Measurements from ENCODE around the gene LDAF1. TPM values are rescaled to one million over a fixed set of nuclear protein-coding genes. Genes with fewer than 3 reads are reported as not detected.
"Not testable (repeated sequence)": the region's sequence is repeated elsewhere in the genome, so short reads cannot be mapped to it uniquely, and the experiment has no call there.

LDAF1 gene
- total RNA-seq, 1 experiment from 2014 or later = 22.0 TPM

DNA sequence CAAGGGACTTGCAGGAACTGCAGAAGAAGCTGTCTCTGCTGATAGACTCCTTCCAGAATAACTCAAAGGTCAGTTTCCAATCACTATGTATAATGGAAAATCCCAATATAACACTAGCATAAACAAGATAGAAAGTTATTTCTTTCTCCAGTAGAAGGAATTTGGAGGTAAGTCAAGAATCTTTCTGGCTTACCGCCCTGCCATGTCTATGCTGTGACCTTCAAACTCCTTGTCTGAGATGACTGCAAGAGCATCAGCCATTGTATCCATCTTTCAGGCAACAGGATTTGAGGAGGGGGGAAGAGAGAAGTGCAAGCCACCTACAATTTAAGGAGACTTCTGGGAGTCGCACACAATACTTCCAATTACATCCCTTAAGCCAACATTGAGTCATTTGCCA lies 2.7 kb downstream of the LDAF1 start:
- DNase-seq (ENCODE audit: extremely low read depth, low read depth) = no peak

- DNase-seq (ENCODE audit: extremely low read depth, low read depth) = no peak
These were observed 4.2 kb downstream of the LDAF1 start for GRCh38 chr16:21162661-21163151.

GRCh38 chr16:21163576-21163975 lies 5.1 kb downstream of the LDAF1 start:
- DNase-seq (ENCODE audit: extremely low read depth, low read depth) = no peak

DNA sequence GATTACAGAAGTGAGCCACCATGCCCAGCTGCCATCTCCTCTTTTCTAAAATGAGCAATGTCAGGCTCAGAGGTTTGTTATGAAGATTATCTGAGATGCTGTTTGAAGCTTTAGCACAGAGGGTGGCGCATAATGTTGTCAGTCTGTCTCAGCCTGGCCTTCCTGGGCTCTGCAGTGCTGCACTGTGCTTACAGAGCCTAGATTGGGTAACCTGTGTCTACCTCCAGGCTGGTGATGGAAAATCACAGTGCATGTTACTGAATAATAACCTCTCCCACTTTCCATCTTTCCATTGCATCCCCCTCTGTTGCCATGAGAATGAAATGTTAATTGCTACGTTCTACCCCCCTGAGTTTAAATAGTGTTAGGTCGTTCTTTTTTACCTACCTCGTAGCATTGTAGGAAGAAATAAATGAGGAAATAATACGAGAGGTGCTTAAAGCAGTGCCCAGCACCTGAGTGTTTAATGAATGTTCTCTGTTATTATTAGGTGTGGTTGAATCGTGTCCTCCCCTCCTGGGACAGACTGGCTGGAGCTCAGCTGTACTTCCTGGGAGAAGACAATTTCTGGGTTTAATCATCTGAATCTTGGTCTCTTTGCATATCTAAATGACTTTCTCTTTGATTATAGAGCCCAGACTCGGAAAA lies 6.2 kb downstream of the LDAF1 start:
- no peak for DNase-seq (ENCODE audit: extremely low read depth, low read depth)

DNA sequence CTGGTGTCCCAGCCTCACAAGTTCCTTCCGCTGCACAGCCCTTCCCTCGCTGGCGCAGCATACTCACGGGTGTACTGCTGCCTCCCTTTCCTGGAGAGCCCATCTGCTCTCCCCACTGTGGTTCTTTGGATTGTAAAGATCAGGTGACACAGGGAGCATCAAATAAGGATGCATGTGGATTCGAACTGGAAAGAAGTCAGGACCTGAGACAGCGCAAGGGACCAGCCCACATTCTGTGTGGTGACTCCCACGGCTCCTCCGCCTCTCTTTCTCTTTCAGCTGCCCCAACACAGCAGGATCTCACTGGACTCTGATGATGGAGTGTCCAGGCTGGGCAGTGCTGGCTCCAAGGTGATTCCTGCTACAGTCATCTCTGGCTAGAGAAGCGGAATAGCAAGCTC lies 8.1 kb downstream of the LDAF1 start:
- DNase-seq (ENCODE audit: extremely low read depth, low read depth) = no peak

DNA sequence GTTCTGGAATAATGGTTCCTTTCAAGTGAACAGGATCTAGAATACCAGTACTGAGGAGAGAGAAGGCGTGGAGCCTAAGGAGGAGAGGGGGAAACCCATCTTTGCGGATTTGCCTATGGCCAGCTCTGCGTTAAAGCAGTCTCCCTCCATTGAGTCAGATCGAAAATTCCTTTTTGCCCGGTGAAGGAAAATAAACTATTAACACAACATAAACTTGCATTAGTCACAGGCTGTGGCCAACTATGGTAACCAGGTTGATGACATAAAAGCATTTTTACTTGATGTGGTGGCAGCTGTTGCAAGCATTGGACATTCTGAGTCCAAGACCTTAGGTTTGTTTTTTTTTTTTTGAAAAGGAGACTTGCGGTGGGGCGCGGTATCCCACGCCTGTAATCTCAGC lies 8.9 kb downstream of the LDAF1 start:
- DNase-seq (ENCODE audit: extremely low read depth, low read depth) = no peak

DNA sequence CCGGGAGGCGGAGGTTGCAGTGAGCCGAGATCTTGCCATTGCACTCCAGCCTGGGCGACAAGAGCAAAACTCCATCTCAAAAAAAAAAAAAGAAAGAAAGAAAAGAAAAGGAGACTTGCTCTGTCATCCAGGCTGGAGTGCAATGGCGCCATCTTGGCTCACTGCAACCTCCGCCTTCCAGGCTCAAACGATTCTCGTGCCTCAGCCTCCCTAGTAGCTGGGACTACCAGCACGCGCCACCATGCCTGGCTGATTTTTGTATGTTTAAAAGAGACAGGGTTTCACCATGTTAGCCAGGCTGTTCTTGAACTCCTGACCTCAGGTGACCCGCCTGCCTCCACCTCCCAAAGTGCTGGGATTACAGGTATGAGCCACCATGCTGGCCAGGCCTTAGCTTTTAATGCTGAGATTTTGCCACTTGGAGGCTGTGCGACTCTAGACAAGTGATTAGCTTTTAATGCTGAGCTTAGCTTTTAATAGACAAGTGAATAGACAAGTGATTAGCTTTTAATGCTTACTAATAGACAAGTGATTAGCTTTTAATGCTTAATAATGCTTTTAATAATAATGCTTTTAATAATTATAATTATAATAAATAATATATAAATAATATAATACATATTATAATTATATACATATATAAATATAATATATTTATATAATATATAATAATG lies 9.6 kb downstream of the LDAF1 start:
- DNase-seq (ENCODE audit: extremely low read depth, low read depth) = no peak

GRCh38 chr16:21169249-21169981 lies 10.9 kb downstream of the LDAF1 start:
- no peak for DNase-seq (ENCODE audit: extremely low read depth, low read depth)

DNA sequence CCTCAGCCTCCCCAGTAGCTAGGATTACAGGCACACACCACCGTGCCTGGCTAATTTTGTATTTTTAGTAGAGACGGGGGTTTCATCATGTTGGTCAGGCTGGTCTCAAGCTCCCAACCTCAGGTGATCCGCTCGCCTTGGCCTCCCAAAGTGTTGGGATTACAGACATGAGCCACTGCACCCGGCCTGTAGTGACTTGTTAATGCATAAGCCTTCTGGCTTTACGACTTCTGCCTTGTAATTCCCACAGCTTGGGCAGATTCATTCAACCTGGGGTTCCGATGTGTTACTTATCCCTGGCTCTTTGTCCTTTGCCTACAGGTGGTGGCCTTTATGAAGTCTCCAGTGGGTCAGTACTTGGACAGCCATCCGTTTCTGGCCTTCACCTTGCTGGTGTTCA lies 11.6 kb downstream of the LDAF1 start:
- DNase-seq (ENCODE audit: extremely low read depth, low read depth) = not testable (repeated sequence)

- no peak for DNase-seq (ENCODE audit: extremely low read depth, low read depth)
These were observed 14.2 kb downstream of the LDAF1 start for GRCh38 chr16:21172650-21173049.

GRCh38 chr16:21175397-21175796 lies 16.9 kb downstream of the LDAF1 start:
- DNase-seq (ENCODE audit: extremely low read depth, low read depth) = no peak

DNA sequence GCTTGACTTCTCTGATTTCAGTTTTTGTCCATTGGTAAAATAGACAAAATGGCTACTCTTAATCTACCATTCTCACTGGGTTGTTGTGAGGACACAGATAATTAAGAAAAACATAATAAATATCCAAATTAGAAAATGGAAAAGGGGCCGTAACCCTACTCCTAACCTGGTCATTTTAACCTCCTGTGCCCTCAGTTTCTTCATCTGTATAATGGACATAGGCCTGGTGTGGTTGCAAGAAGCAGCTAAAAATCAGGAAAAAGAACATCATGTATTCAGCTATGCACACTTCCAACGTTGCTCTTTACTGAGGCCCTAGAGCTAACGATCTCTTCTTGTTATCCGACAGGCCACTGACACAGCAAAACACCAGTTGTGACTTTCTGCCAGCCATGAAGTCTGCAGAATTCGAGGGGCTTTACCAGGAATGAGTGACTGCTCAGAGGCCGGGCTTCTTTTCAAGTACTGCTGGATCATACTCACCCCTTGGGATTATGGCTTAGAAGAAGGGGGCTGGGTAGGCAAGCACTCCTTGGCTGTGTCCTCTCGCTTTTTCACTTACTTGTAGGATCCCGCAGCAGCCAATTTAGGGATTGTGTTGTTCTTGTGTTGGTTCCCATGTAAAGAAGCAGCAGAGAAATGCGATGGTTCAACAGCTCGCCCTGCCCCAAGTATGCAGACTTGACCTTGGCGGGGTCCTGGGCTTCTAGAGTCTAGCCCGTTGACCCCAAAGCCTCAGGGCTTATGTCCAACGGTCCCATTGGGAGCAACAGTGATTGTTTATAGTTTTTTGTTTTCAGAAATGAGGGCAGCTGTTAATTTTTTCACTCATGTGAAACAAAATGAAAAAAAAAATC lies 20.9 kb downstream of the LDAF1 start:
- DNase-seq (ENCODE audit: extremely low read depth, low read depth) = no peak

- no peak for DNase-seq (ENCODE audit: extremely low read depth, low read depth)
These were observed 21.5 kb downstream of the LDAF1 start for GRCh38 chr16:21179983-21180365.

GRCh38 chr16:21183995-21184394 lies 25.5 kb downstream of the LDAF1 start:
- DNase-seq (ENCODE audit: extremely low read depth, low read depth) = no peak

- no peak for DNase-seq (ENCODE audit: extremely low read depth, low read depth)
These were observed 26.4 kb downstream of the LDAF1 start for GRCh38 chr16:21184834-21185233.

DNA sequence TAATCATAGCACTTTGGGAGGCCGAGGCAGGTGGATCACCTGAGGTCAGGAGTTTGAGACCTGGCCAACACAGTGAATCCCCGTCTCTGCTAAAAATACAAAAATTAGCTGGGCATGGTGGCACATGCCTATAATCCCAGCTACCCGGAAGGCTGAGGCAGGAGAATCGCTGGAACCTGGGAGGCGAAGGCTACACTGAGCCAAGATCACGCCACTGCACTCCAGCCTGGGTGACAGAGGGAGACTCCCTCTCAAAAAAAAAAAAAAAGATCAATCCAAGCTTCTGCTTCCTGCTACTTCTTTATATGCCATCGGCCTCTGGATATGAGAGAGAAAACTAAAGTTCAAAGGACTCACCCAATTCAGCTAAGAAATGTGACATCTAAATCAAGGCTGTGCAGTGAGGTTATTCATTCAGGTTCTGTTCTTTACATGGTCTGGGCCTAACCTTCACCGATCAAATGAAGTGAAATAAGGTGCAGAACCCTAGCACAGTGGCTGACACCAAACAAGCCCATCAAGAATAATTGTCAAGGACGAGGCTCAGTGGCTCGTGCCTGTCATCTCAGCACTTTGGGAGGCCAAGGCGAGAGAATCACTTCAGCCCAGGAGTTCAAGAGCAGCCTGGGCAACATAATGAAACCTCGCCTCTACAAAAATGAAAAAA lies 27.3 kb downstream of the LDAF1 start:
- no peak for DNase-seq (ENCODE audit: extremely low read depth, low read depth)

GRCh38 chr16:21186326-21186691 lies 27.8 kb downstream of the LDAF1 start:
- no peak for DNase-seq (ENCODE audit: extremely low read depth, low read depth)

GRCh38 chr16:21189311-21189710 lies 30.8 kb downstream of the LDAF1 start:
- DNase-seq (ENCODE audit: extremely low read depth, low read depth) = no peak

DNA sequence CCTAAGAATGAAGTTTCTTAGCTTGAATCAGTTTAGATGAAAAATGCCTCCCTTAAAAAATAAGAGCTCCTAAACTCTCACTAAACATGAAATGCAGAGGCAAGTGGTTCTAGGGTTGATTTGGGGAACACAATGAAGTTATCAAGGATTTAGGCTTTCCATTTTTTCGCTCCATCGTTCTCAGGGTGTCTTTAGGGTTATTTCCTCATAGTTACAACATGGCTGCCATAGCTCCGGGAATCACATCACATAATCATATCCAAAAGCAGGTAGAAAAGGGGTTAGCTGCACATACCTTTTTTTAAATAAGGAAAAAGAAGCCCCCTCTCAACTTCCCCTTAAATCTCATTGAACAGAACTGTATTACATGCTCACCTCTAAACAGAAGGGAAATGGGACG lies 31.5 kb downstream of the LDAF1 start:
- DNase-seq (ENCODE audit: extremely low read depth, low read depth) = no peak

DNA sequence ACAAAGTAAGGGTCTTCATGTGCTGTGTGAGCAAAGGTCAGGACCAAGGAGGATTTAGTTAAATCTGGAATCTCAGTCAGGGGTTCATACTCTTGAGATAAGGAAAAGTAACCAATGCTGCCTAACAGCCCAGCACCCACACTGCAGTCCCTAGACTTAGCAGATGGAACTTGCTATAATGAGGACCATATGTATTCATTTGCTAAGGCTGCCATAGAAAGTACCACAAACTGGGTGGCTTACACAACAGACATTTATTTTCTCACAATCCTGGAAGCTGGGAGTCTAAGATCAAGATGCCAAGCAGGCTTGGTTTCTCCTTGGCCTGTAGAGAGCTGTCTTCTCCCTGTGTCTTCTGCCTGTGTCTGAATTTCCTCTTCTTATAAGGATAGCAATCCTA lies 32.1 kb downstream of the LDAF1 start:
- DNase-seq (ENCODE audit: extremely low read depth, low read depth) = no peak
